ENCODE data around the gene MANEAL.

Gene MANEAL

DNA sequence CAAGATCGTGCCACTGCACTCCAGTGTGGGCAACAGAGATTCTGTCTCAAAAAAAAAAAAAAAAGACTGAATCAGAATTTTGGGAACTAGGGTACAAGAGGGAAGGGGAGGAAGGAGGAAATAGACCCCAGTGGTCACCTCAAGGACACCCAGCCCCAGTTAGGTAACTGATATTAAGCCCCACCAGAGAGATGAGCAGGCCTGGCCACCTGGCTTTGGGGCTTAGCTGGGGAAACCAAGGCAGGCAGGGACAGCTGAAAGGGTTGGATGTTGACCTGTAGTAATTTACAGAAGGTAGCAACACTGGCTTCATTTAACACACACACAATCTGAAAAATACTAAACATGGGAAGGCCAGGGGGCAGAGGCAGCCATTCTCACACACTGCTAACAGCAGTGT lies 8.8 kb downstream of the MANEAL start:
- TF ChIP-seq POLR2A (IDR thresholded peaks at IDR 0.05; ENCODE audit: low read length), result no peak
- TF ChIP-seq GATA1 (IDR thresholded peaks at IDR 0.05; ENCODE audit: low read depth, low read length), result no peak
- DNase-seq, result no peak

DNA sequence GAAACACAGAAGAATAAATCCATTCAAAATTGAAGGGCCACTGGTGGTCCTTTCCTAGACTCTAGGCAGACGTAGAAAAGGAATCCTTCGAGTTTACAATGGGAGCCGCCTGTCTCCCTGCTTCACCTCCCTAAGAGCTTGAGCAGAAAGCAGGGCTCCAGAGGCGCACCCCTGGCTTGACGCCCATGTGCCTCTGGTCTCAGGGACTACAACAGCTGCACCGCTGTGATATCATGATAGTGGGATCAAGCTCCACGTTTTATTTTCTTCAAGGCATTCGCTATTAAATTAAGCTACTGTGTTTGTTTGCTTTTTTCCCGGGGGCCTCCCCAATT lies 13.5 kb downstream of the MANEAL start:
- peak; percentile 89 to 91 for DNase-seq
- no peak for TF ChIP-seq POLR2A (IDR thresholded peaks at IDR 0.05; ENCODE audit: low read length)
- no peak for TF ChIP-seq GATA1 (IDR thresholded peaks at IDR 0.05; ENCODE audit: low read depth, low read length)

DNA sequence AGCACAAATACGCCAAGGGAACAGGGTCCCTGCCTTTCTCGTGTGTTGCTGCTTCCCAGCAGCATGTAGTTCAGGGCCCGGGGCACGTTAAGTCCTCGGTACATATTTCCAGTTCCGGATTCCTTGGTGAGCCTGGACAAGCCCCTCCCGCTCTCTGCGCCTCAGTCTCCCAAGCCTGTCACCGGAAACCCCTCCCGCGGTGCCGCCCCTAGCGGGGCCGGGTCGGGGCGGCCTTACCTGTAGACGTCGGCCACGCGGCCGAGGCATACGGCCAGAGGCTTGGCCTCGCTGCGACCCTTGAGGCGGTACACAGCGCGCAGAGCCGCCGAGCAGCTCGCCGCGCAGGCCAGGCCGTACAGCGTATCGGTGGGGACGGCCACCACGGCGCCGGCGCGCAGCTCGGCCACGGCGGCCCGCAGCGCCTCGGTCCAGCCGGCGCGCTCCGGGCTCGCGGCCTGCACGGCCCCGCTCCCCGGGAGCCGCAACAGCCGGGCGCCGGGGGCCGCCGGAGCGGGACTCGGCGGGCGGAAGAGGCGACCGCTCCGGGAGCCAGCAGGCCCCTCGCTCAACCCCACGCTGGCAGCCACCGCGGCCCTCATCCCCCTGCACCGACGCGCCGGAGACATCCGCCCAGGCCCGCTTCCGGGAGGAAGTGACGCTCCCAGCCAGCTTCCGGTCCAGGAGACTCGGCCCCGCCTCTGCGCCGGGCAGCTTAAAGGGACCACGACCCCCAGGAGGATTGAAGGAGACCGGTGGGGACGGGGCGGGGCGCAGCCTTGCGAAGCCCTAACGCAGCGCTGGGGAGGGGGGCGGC lies 14.1 kb downstream of the MANEAL start, which contains the start of the genes C1orf122 and YRDC:
C1orf122 (plus strand) TSS at position 236 of the 814 bp plus-strand sequence. CDS start 615 bp downstream, outside the sequence.
YRDC (minus strand) TSS at position 654 of the 814 bp plus-strand sequence; CDS start at position 626, 28 bp downstream.
- peak; percentile 93 to 94 for DNase-seq
- TF ChIP-seq POLR2A (IDR thresholded peaks at IDR 0.05; ENCODE audit: low read length) (peak; percentile 60), GATA1 (IDR thresholded peaks at IDR 0.05; ENCODE audit: low read depth, low read length) (no peak)

DNA sequence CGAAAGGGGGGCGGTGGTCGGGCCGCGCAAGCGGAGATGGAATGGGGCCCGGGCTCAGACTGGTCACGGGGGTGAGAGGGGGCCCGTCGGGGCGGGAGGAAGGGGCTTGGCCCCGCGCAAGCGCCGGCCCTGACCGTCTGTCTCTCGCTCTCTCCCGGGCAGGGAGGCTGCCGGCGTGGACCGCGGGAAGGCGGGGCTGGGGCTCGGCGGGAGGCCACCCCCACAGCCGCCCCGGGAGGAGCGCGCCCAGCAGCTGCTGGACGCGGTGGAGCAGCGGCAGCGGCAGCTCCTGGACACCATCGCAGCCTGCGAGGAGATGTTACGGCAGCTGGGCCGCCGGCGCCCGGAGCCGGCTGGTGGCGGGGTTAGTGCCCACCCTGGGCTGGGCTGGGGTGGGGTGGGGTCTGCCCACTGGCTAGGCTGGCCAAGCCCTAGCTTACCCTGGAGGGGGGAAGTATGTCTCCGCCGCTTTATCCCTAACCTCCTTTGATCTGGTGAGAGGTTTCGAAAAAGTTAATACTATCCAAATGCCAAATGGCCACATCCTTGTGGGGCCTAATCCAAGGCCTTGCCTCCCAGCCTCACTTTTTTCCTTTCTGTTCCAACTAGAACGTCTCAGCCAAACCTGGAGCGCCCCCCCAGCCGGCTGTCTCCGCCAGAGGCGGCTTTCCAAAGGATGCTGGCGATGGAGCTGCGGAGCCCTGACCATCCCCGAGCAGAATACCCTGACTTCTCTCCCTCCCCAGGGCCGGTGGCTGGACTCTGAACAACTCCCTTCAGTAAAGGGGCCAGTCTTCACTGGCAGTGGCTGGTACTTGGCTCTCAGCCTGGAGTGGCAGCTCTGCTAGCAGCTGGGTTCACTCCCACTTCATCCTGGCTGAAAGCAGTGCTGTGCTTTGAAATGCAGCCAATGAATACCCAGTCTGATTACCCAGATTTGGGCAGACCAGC lies 15.0 kb downstream of the MANEAL start:
- DNase-seq, result peak; percentile 86 to 88
- TF ChIP-seq GATA1 (IDR thresholded peaks at IDR 0.05; ENCODE audit: low read depth, low read length) (no peak), POLR2A (IDR thresholded peaks at IDR 0.05; ENCODE audit: low read length) (no peak)

DNA sequence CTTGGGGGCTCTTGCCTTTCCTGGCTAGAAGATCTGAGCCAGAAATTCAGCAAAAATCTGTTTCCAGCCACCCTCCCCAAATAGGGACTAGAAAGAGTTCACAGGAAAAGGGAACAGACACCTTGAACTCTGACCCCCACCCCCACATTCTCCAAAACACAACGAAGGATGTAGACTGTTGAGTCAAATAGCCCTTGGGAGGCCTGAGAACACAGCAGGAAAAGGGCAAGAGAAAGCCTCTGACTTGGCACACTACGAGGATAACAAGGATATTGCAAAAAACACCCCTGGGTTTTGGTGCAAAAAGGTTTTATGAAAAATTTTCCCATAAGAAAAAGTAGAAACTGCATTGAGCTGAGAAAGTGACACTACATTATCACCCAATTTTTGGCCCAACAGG lies 16.3 kb downstream of the MANEAL start:
- DNase-seq, result no peak
- TF ChIP-seq GATA1 (IDR thresholded peaks at IDR 0.05; ENCODE audit: low read depth, low read length) (no peak), POLR2A (IDR thresholded peaks at IDR 0.05; ENCODE audit: low read length) (no peak)

DNA sequence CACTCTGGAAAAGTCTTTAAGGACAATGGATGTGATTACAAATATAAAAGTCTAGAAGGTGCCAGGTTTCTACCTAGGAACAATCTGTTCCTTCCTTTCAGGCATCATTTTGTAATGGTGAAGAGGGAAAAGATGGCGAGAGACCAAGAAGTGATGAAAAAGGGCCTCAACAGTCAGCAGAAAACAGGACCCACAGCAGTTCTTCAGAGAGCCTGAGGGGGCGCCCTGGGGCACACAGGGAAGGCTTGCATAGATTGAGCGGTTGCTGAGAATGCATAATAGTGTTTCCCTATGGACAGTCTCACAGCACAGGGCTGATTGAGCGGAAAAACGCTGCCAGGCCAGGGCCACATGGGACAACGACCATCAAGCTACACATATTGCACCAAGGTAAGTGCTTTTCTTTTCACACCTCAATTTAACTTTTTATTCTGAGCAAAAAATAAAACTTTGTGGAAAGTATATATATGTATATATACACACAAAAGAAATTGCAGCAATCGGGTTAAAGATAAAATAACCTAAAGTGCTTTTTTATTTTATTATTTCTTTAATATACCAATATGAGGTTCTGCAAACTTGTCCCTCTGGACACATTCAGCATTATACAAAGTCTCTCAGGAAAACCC lies 17.5 kb downstream of the MANEAL start:
- no peak for TF ChIP-seq GATA1 (IDR thresholded peaks at IDR 0.05; ENCODE audit: low read depth, low read length)
- no peak for TF ChIP-seq POLR2A (IDR thresholded peaks at IDR 0.05; ENCODE audit: low read length)
- peak; percentile 77 to 90 for DNase-seq

DNA sequence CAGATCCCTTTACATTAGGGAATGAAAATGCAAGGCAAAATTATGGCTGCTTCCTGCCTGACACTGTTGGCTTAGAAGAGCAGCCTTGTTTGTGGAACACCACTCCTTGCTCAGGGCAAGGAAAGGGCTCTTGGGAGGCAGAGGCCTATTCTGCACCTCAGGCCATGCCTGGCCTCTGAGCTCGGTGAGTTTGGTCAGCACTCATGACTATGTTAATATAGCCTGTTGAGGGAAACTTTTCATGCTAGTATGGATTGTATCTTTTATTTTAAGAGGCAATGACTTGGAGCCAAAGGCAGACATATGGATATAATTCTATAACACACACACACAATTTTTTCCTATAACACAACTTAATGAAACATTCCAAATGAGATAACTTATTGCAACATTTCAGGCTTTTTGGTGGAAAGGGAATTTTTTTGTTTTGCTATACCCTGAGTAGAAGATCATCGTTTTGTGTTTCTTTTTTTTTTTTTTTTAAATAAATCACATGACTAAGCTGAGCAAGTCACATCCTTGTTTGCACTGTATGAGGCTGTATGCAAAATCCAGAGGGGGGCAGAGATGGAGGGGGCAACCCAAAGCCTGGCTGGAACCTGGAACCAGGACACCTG lies 20.0 kb downstream of the MANEAL start:
- DNase-seq, result no peak
- TF ChIP-seq GATA1 (IDR thresholded peaks at IDR 0.05; ENCODE audit: low read depth, low read length) (no peak), POLR2A (IDR thresholded peaks at IDR 0.05; ENCODE audit: low read length) (no peak)

DNA sequence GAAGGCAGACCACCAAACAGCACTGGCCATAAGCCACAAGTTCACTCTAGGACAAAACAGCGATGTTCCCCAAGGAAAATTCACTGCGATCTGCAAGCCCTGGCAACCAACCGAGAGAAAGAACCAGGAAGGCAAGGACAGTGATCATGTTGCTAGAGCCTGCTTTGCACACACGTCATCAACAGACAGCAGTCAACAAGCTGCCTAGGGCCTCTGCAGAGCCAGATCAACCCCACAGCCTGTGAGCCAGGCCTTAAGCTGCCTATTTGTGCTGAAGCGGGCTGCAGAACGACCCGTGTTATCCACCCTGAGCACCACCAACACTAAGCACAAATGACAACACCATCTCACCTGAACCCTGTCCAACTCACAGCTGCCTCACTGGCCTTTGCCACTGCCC lies 20.6 kb downstream of the MANEAL start:
- DNase-seq, result no peak
- TF ChIP-seq POLR2A (IDR thresholded peaks at IDR 0.05; ENCODE audit: low read length) (no peak), GATA1 (IDR thresholded peaks at IDR 0.05; ENCODE audit: low read depth, low read length) (no peak)

DNA sequence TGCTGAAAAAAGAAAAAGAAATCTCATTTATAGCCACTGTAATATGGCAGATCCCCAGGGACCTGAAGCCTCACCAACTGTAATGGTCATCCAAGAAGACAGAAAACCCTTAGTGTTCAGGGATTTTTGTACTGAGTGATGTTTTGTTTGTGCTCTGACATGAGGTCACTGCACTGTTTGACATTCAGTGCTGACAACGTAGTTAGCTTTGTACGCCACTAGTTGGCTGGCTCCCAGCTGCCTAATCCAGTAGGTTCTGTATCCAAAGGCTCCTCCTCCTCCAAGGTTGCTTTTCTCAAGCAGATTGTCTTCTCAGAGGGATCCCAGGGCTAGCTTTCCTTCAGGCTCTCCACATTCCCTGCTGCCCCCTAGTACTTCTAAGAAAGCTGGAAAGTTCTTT lies 23.8 kb downstream of the MANEAL start:
- TF ChIP-seq GATA1 (IDR thresholded peaks at IDR 0.05; ENCODE audit: low read depth, low read length), result no peak
- TF ChIP-seq POLR2A (IDR thresholded peaks at IDR 0.05; ENCODE audit: low read length), result no peak
- DNase-seq, result no peak

DNA sequence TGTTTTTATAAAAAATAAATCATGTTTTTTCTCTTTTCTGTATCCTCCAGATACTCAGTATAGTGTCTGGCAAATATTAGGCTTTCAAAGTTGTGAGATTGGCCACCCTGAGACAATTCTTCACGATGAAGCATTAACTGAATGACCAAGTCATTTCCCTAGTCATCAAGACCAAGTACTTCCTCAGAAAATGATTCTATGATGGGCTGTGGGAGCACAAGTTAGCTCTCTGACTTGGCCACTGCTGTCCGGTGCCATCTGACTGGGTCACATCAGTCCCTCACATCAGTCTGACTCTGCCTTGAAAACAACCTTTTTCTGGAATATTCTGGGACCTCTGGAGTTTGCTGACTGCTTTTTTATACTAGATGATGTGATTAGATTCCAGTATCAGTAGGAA lies 27.8 kb downstream of the MANEAL start:
- DNase-seq, result no peak
- TF ChIP-seq POLR2A (IDR thresholded peaks at IDR 0.05; ENCODE audit: low read length), result no peak

DNA sequence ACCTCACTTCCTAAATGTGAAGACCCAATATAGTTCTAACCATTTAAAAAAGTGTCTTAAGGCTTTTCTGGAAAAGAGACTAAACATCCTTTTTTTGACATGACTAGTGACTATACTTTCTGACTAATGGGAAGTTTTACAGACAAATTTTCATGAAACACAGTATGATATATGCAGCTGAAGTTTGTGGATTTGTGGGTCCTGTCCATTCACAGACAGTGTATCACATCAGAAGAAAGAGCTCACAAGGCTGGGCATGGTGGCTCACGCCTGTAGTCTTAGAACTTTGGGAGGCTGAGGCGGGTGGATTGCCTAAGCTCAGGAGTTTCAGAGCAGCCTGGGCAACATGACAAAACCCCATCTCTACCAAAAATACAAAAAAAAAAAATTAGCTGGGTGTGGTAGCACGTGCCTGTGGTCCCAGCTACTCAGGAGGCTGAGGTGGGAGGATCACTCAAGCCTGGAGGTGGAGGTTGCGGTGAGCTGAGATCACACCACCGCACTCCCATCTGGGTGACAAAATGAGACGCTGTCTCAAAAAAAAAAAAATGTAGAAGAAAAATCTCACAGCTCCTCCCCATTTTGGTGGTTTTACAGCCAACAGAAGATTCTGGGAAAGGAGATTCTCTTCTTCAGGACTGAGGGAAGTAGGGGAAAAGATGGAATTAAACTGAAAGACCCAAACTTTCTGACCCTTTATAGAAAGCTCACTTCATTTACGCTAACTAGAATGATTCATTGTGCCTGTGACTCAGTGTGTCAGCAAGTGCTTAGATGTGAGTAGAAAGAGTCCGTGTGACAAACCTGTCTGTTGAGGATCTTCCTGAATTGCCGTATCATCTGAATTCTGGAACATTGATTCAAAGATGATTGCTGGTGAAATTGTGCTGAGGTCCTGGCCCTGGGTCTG lies 29.5 kb downstream of the MANEAL start:
- TF ChIP-seq POLR2A (IDR thresholded peaks at IDR 0.05; ENCODE audit: low read length) (no peak), GATA1 (IDR thresholded peaks at IDR 0.05; ENCODE audit: low read depth, low read length) (no peak)
- DNase-seq, result no peak

DNA sequence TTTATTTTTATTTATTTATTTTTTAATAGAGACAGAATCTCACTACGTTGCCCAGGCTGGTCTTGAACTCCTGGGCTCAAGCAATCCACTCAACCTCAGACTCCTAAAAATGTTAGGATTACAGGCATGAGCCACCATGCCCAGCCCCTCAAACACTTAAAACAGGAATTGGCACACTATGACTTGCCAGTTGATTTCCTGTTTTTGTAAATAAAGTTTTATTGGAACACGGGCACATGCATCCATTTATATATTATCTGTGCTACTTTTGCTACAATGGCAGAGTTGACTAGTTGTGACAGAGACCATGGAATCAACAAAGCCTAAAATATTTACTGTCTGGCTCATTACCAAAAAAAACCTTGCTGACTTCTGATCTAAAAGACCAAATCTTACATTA lies 30.4 kb downstream of the MANEAL start:
- no peak for DNase-seq
- TF ChIP-seq POLR2A (IDR thresholded peaks at IDR 0.05; ENCODE audit: low read length), result no peak
- no peak for TF ChIP-seq GATA1 (IDR thresholded peaks at IDR 0.05; ENCODE audit: low read depth, low read length)

DNA sequence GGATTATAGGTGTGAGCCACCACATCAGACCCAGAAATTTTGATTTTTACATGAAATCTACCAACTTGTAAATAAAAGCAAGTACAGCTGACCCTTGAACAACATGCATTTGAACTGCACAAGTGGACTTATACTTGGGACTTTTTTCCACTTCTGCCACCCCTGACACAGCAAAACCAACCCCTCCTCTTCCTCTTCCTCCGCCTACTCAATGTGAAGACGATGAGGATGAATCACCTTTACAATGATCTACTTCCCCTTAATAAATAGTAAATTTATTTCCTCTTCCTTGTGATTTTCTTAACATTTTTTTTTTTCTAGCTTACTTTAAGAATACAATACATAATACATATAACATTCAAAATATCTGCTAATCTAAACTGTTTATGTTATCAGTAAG lies 31.9 kb downstream of the MANEAL start:
- no peak for DNase-seq
- TF ChIP-seq POLR2A (IDR thresholded peaks at IDR 0.05; ENCODE audit: low read length) (no peak), GATA1 (IDR thresholded peaks at IDR 0.05; ENCODE audit: low read depth, low read length) (no peak)
